Memory B cell (primary cell): ENCODE data around the gene NFKBIE.

Experiments used
- ATAC-seq: fragments of 150-1000 bp; cut with Tn5 transposase; 2 replicates; pipeline ENCODE4 v1.10.0; 2021; ENCODE audit warnings: low read depth, mild to moderate bottlenecking, moderate library complexity
- DNase-seq, 2 donors: peaks; one replicate each; pipeline ENCODE4 v3.0.0; 2022; ENCODE audit warnings: low spot score in 2 of 2
- H3K27ac Mint-ChIP-seq: one replicate; pipeline ENCODE4 v1.8.0; 2022; ENCODE audit warnings: mild to moderate bottlenecking, moderate library complexity, mixed read lengths
- H3K27me3 Mint-ChIP-seq: one replicate; pipeline ENCODE4 v1.8.0; 2022; ENCODE audit warnings: mixed read lengths
- H3K36me3 Mint-ChIP-seq: one replicate; pipeline ENCODE4 v1.8.0; 2022; ENCODE audit warnings: mild to moderate bottlenecking, mixed read lengths
- H3K4me1 Mint-ChIP-seq: one replicate; pipeline ENCODE4 v1.8.0; 2022; ENCODE audit warnings: mixed read lengths
- H3K4me3 Mint-ChIP-seq: one replicate; pipeline ENCODE4 v1.8.0; 2022; ENCODE audit warnings: mild to moderate bottlenecking, moderate library complexity, mixed read lengths
- H3K9me3 Mint-ChIP-seq: one replicate; pipeline ENCODE4 v1.8.0; 2022; ENCODE audit warnings: mixed read lengths

NFKBIE gene

DNA sequence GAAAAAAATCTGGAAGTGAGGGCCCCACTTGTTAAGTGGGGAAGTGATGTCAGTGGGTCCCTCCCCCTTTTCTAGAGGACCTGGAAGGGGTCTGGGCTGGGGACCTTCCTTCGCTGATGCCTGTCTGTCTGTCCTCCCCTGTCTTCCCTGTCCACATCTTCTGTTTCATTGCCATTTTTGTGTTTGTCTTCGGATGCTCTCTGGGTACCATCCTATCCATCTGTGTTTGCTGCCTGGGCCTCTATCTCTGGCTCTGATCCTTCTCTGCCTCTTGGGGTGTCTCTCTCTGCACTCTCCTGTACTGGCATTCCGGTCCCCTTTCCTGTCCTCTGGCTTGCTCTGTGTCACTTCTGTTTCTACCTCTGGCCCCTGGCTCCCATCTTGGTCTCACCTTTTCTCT is 7.2 kb upstream of the NFKBIE start:
- no peaks in the 10 kb centered on the region for H3K9me3 Mint-ChIP-seq
- no peak for ATAC-seq
- H3K27me3 Mint-ChIP-seq, result peaks cover 32% of the 10 kb centered on the region
- H3K4me1 Mint-ChIP-seq, result peaks cover 13% of the 10 kb centered on the region
- no peak for DNase-seq
- H3K4me3 Mint-ChIP-seq, result no peak overlapping the region
- H3K36me3 Mint-ChIP-seq, result peaks cover 3% of the 10 kb centered on the region
- no peak overlapping the region for H3K27ac Mint-ChIP-seq

- no peak overlapping the region for H3K27ac Mint-ChIP-seq
- DNase-seq, result no peak
- no peaks in the 10 kb centered on the region for H3K9me3 Mint-ChIP-seq
- ATAC-seq, result no peak
- H3K36me3 Mint-ChIP-seq, result peaks cover 3% of the 10 kb centered on the region
- peaks cover 27% of the 10 kb centered on the region for H3K27me3 Mint-ChIP-seq
- H3K4me1 Mint-ChIP-seq, result peaks cover 15% of the 10 kb centered on the region
- H3K4me3 Mint-ChIP-seq, result peak overlapping the region; percentile 1
Observed at GRCh38 chr6:44271914-44272313, 6.6 kb upstream of the NFKBIE start.

GRCh38 chr6:44271406-44271723 is 6.0 kb upstream of the NFKBIE start:
- Mint-ChIP-seq H3K36me3 (peaks cover 3% of the 10 kb centered on the region), H3K27me3 (peaks cover 27% of the 10 kb centered on the region)

GRCh38 chr6:44270526-44271405 is 5.4 kb upstream of the NFKBIE start:
- no peaks in the 10 kb centered on the region for H3K9me3 Mint-ChIP-seq
- H3K27ac Mint-ChIP-seq, result no peak overlapping the region
- H3K4me1 Mint-ChIP-seq, result peaks cover 24% of the 10 kb centered on the region
- ATAC-seq, result no peak
- peaks cover 27% of the 10 kb centered on the region for H3K27me3 Mint-ChIP-seq
- H3K4me3 Mint-ChIP-seq, result peak overlapping the region; percentile 63
- DNase-seq, result no peak
- peaks cover 3% of the 10 kb centered on the region for H3K36me3 Mint-ChIP-seq

More at GRCh38 chr6:44271406-44271723, 6.0 kb upstream of the NFKBIE start:
- Mint-ChIP-seq H3K4me1 (peaks cover 21% of the 10 kb centered on the region), H3K27ac (no peak overlapping the region), H3K4me3 (peak overlapping the region; percentile 63), H3K9me3 (no peaks in the 10 kb centered on the region)
- ATAC-seq (no peak), DNase-seq (no peak)

GRCh38 chr6:44269921-44270525 is 4.7 kb upstream of the NFKBIE start, which contains the start of gene TMEM151B:
TSS of gene TMEM151B (plus strand) at chr6:44270450. CDS start at chr6:44270743, 293 bp downstream.
- ATAC-seq, result no peak
- DNase-seq, result no peak
- peaks cover 27% of the 10 kb centered on the region for H3K27me3 Mint-ChIP-seq
- H3K27ac Mint-ChIP-seq, result no peak within 1 kb of the TSS
- peaks cover 24% of the 10 kb centered on the region for H3K4me1 Mint-ChIP-seq
- peak within 1 kb of the TSS; percentile 85 for H3K4me3 Mint-ChIP-seq
- H3K9me3 Mint-ChIP-seq, result no peaks in the 10 kb centered on the region
- H3K36me3 Mint-ChIP-seq, result peaks cover 3% of the 10 kb centered on the region

DNA sequence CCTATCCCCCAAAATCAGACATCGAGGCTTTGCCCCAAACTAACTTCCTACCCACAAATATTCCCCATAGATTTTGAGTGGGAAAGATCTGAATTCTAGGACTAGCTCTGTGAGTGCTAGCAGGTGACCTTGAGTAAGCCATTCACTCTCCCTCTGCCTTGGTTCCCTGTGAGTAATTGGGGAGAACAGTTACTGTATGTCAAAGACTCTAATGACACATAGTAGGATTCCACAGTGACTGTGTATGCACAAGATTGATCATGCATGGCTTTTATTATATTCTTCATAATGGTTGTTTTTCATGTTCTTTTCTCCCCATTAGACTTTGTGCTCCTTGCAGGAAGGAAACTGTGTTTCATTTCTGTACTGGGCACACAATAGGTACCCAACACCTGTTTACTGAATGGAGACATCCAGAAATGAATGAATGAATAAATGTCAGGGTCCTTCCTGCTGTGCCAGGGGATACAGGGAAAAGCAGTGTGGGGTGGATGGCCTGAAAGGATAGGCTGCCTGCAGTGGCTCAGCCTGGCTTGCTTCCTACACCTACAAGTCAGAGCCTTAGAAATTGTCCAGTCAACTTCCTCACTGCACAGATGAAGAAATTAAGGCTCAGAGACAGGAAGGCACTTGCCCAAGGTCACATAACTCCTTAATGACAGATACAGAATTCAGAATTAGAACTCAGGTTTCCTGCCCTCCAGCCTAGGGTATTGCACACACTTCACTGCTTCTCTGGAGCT is 4.0 kb upstream of the NFKBIE start:
- Mint-ChIP-seq H3K4me3 (peak overlapping the region; percentile 85), H3K27ac (no peak overlapping the region), H3K27me3 (peaks cover 25% of the 10 kb centered on the region), H3K36me3 (peaks cover under 1% of the 10 kb centered on the region), H3K4me1 (peaks cover 21% of the 10 kb centered on the region), H3K9me3 (no peaks in the 10 kb centered on the region)
- ATAC-seq (no peak), DNase-seq (no peak)

- peaks cover 27% of the 10 kb centered on the region for H3K4me1 Mint-ChIP-seq
- H3K9me3 Mint-ChIP-seq, result no peaks in the 10 kb centered on the region
- peak in 1 of 2 donors; percentile 66 for DNase-seq
- peaks cover 16% of the 10 kb centered on the region for H3K27me3 Mint-ChIP-seq
- no peak overlapping the region for H3K4me3 Mint-ChIP-seq
- H3K36me3 Mint-ChIP-seq, result no peaks in the 10 kb centered on the region
- ATAC-seq, result no peak
- no peak overlapping the region for H3K27ac Mint-ChIP-seq
Observed at GRCh38 chr6:44268095-44268628, 2.8 kb upstream of the NFKBIE start.

- Mint-ChIP-seq H3K27me3 (peaks cover 9% of the 10 kb centered on the region), H3K4me1 (peaks cover 34% of the 10 kb centered on the region), H3K4me3 (no peak overlapping the region), H3K9me3 (no peaks in the 10 kb centered on the region), H3K36me3 (no peaks in the 10 kb centered on the region), H3K27ac (peak overlapping the region; percentile 100)
- ATAC-seq, result no peak
- DNase-seq, result no peak
Observed at GRCh38 chr6:44267252-44267651, 1.9 kb upstream of the NFKBIE start.

GRCh38 chr6:44266347-44266746 is 996 bp upstream of the NFKBIE start:
- H3K4me1 Mint-ChIP-seq, result peaks cover 38% of the 10 kb centered on the region
- H3K4me3 Mint-ChIP-seq, result peak overlapping the region; percentile 100
- H3K27me3 Mint-ChIP-seq, result peaks cover 6% of the 10 kb centered on the region
- H3K9me3 Mint-ChIP-seq, result no peaks in the 10 kb centered on the region
- H3K36me3 Mint-ChIP-seq, result no peaks in the 10 kb centered on the region
- no peak for DNase-seq
- no peak for ATAC-seq
- peak overlapping the region; percentile 100 for H3K27ac Mint-ChIP-seq

- DNase-seq (no peak), ATAC-seq (no peak)
- H3K36me3 Mint-ChIP-seq, result peaks cover 4% of the 10 kb centered on the region
- H3K27me3 Mint-ChIP-seq, result peaks cover 4% of the 10 kb centered on the region
- peak overlapping the region; percentile 100 for H3K27ac Mint-ChIP-seq
- H3K4me3 Mint-ChIP-seq, result peak overlapping the region; percentile 100
- no peaks in the 10 kb centered on the region for H3K9me3 Mint-ChIP-seq
- H3K4me1 Mint-ChIP-seq, result peaks cover 42% of the 10 kb centered on the region
Observed at GRCh38 chr6:44265722-44266233, 427 bp upstream of the NFKBIE start.

- peak; percentile 62 for ATAC-seq
- Mint-ChIP-seq H3K9me3 (no peaks in the 10 kb centered on the region), H3K27me3 (no peaks in the 10 kb centered on the region), H3K4me1 (peaks cover 41% of the 10 kb centered on the region), H3K4me3 (peak overlapping the region; percentile 100), H3K27ac (peak overlapping the region; percentile 100), H3K36me3 (peaks cover 7% of the 10 kb centered on the region)
- peak; percentile 71 to 76 for DNase-seq
Observed at GRCh38 chr6:44264154-44265006, 971 bp downstream of the NFKBIE start.

DNA sequence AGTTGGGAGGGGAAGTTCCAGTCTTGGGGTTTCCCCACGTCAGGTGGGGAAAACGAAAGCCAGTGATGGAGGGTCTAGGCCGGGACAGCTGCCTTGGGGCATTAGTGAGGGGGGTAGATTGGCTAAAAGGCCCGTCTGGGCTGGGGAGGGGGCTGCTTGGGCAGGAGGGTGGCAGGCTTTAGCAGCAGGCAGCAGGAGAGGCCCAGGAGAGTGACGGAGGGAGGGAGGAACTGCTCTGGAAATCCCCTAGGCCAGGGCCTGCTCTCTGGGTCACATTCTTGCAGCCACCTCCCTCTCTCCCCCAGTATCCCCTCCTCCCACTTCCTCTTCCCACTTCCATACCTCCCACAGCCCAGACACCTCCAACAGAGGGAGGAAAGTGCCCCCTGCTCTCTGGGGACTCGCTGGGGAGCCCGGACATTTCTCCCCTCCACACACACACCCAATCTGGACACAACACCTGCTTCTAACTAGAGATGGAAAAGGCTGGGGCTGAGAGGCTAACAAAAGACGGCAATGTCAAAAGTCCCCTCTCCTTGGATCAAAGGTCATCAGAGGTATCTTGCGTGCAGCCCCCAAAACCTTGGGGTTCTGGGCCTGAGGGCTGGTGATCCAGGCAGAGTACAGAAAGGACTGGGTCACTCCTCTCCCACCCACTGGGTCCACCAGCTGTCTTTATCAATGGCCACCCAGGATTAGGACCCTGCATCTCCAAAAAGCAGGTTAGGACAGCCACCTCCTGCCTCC is 1.8 kb downstream of the NFKBIE start:
- H3K27ac Mint-ChIP-seq, result peak overlapping the region; percentile 100
- peak; percentile 30 for ATAC-seq
- H3K9me3 Mint-ChIP-seq, result no peaks in the 10 kb centered on the region
- H3K4me1 Mint-ChIP-seq, result peaks cover 46% of the 10 kb centered on the region
- peak in 1 of 2 donors; percentile 63 for DNase-seq
- peaks cover 11% of the 10 kb centered on the region for H3K36me3 Mint-ChIP-seq
- no peaks in the 10 kb centered on the region for H3K27me3 Mint-ChIP-seq
- H3K4me3 Mint-ChIP-seq, result peak overlapping the region; percentile 100
